Stimulated activated naive CD8-positive, alpha-beta T cell treated with anti-CD3 and anti-CD28 coated beads, Interleukin-15, Interleukin-2, amounts not matched to agents 100 ng/mL and 50 ng/mL, for 24 hours (primary cell): ENCODE data around the gene BCAN.
"Not testable (repeated sequence)": the region's sequence is repeated elsewhere in the genome, so short reads cannot be mapped to it uniquely, and the experiment has no call there.

Experiments used
- H3K27ac Mint-ChIP-seq: one replicate; pipeline ENCODE4 v1.8.0; 2021; ENCODE audit warnings: mild to moderate bottlenecking, mixed read lengths
- H3K27me3 Mint-ChIP-seq: one replicate; pipeline ENCODE4 v1.8.0; 2021; ENCODE audit warnings: mixed read lengths
- H3K36me3 Mint-ChIP-seq: one replicate; pipeline ENCODE4 v1.8.0; 2021; ENCODE audit warnings: low read depth, mixed read lengths
- H3K4me1 Mint-ChIP-seq: one replicate; pipeline ENCODE4 v1.8.0; 2021; ENCODE audit warnings: low read depth, mixed read lengths
- H3K4me3 Mint-ChIP-seq: one replicate; pipeline ENCODE4 v1.8.0; 2021; ENCODE audit warnings: mild to moderate bottlenecking, mixed read lengths
- H3K9me3 Mint-ChIP-seq: one replicate; pipeline ENCODE4 v1.8.0; 2021; ENCODE audit warnings: mixed read lengths

Gene BCAN

GRCh38 chr1:156607344-156607743 is 34.6 kb upstream of the BCAN start:
- not testable (repeated sequence) for H3K9me3 Mint-ChIP-seq, H3K4me3 Mint-ChIP-seq, H3K36me3 Mint-ChIP-seq, H3K27ac Mint-ChIP-seq, H3K27me3 Mint-ChIP-seq
- peaks cover 19% of the 10 kb centered on the region for H3K4me1 Mint-ChIP-seq

DNA sequence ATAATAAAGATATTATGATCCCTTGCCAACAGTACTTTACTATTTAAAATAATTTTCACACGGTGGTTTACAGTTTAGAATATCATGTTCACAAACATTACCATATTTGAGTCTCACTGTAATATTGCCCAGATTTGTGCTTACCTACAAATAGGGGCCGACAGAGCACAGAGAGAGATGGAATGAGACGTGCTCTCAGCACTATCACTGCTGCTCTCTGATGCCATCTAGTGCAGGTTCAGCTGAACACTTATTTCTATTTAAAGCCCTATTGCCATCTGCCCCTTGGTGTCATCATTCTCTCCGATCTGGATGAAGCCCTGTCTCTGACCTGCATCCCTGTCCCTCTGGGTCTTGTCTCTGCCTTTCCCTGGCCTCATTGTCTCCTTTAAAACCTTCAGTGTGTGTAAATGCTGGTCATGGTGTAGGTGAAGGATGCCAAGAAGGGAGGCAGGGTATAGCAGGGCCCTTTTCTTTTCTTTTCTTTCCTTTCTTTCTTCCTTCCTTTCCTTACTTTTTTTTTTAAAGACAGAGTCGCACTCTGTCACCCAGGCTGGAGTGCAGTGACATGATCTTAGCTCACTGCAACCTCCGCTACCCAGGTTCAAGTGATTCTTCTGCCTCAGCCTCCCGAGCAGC is 33.8 kb upstream of the BCAN start:
- Mint-ChIP-seq H3K27me3 (peaks cover 12% of the 10 kb centered on the region), H3K36me3 (no peaks in the 10 kb centered on the region), H3K27ac (no peak overlapping the region), H3K4me3 (no peak overlapping the region), H3K4me1 (peaks cover 12% of the 10 kb centered on the region), H3K9me3 (no peaks in the 10 kb centered on the region)

DNA sequence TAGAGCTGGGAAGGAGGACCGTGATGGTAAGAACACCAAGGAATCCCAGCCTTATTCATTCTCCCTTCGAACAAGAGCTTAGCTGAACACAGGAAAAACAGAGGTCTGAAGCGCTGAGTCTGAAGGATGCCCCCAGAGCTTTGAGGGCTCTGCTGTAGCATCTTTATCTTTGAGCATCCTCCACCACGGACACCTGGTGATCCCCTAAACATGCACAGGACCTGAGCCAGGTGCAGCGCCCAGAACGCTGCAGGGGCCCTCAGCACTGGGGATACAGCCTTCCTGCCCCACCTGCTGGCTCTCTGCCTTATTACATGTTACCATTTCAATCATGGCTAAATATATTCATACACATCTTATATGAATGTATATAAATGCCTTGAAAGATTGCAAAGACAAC is 32.9 kb upstream of the BCAN start:
- Mint-ChIP-seq H3K27ac (no peak overlapping the region), H3K9me3 (no peaks in the 10 kb centered on the region), H3K4me1 (peaks cover 12% of the 10 kb centered on the region), H3K36me3 (no peaks in the 10 kb centered on the region), H3K27me3 (peaks cover 15% of the 10 kb centered on the region), H3K4me3 (no peak overlapping the region)

GRCh38 chr1:156610072-156610471 is 31.8 kb upstream of the BCAN start:
- peaks cover 22% of the 10 kb centered on the region for H3K27me3 Mint-ChIP-seq
- H3K9me3 Mint-ChIP-seq, H3K4me3 Mint-ChIP-seq, H3K27ac Mint-ChIP-seq, H3K36me3 Mint-ChIP-seq: not testable (repeated sequence)
- peaks cover 12% of the 10 kb centered on the region for H3K4me1 Mint-ChIP-seq

DNA sequence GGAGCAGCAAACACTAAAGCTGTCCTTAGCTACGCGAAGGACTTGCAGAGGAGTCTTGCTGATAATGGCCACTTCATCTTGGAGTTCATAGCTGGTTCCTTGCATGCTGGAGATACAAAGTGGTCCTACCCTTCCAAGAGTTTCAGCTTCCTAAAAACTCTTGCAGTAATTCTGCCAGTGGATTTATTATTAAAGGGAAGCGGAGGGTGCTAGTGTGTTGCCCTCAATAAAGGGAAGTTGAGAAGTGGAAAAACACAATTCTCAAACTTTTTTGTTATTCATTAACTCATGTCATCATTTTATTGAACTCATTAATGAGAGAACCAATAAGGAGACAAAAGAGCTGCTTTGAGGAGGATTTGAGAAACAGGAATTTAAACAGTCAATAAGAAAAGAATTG is 29.3 kb upstream of the BCAN start:
- no peaks in the 10 kb centered on the region for H3K36me3 Mint-ChIP-seq
- H3K27ac Mint-ChIP-seq: no peak overlapping the region
- H3K9me3 Mint-ChIP-seq: no peaks in the 10 kb centered on the region
- H3K4me3 Mint-ChIP-seq: no peak overlapping the region
- H3K27me3 Mint-ChIP-seq: peaks cover 34% of the 10 kb centered on the region
- H3K4me1 Mint-ChIP-seq: peaks cover 7% of the 10 kb centered on the region

- Mint-ChIP-seq H3K27me3 (peaks cover 61% of the 10 kb centered on the region), H3K4me1 (peaks cover 3% of the 10 kb centered on the region), H3K4me3 (no peak overlapping the region), H3K27ac (no peak overlapping the region), H3K36me3 (no peaks in the 10 kb centered on the region), H3K9me3 (no peaks in the 10 kb centered on the region)
These were observed 26.0 kb upstream of the BCAN start for GRCh38 chr1:156615946-156616345.

- H3K4me1 Mint-ChIP-seq: peaks cover 3% of the 10 kb centered on the region
- H3K4me3 Mint-ChIP-seq: no peak overlapping the region
- no peaks in the 10 kb centered on the region for H3K36me3 Mint-ChIP-seq
- no peaks in the 10 kb centered on the region for H3K9me3 Mint-ChIP-seq
- H3K27me3 Mint-ChIP-seq: peaks cover 64% of the 10 kb centered on the region
- no peak overlapping the region for H3K27ac Mint-ChIP-seq
These were observed 25.5 kb upstream of the BCAN start for GRCh38 chr1:156616463-156616862.

- no peak within 1 kb of the TSS for H3K27ac Mint-ChIP-seq
These were observed 22.9 kb upstream of the BCAN start, which contains the start of gene HAPLN2 for GRCh38 chr1:156618853-156619581. Gene HAPLN2 (plus strand): TSS chr1:156619415. CDS start chr1:156623491, 4,076 bp downstream.

DNA sequence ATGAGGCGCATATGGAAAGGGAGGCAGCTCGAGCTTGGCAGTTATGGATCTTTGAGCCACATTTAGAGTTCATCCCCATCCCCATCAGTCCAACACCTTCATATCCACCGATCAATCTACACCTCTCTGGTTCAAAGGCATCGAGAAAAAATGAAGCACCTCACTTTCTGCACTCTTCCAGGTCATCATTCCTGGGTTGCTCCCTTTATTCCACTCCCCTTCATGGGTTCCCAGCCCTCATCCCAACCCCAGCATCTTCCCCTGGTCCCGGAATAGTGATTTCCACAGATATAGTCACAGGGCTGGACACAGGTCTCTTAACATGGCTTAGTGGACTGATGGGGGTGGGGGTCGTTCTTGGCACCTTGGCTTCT is 22.3 kb upstream of the BCAN start:
- H3K27ac Mint-ChIP-seq: no peak overlapping the region
- H3K27me3 Mint-ChIP-seq: peaks cover 69% of the 10 kb centered on the region

More at GRCh38 chr1:156618853-156619581, 22.9 kb upstream of the BCAN start, which contains the start of gene HAPLN2:
- no peaks in the 10 kb centered on the region for H3K36me3 Mint-ChIP-seq
- no peaks in the 10 kb centered on the region for H3K9me3 Mint-ChIP-seq
- H3K27me3 Mint-ChIP-seq: peaks cover 68% of the 10 kb centered on the region
- peaks cover 3% of the 10 kb centered on the region for H3K4me1 Mint-ChIP-seq
- no peak within 1 kb of the TSS for H3K4me3 Mint-ChIP-seq

GRCh38 chr1:156622581-156623297 is 19.2 kb upstream of the BCAN start:
- Mint-ChIP-seq H3K27ac (no peak overlapping the region), H3K4me3 (no peak overlapping the region), H3K9me3 (no peaks in the 10 kb centered on the region), H3K27me3 (peaks cover 67% of the 10 kb centered on the region), H3K4me1 (peaks cover 13% of the 10 kb centered on the region), H3K36me3 (no peaks in the 10 kb centered on the region)

More for the DNA sequence above, 22.3 kb upstream of the BCAN start:
- Mint-ChIP-seq H3K9me3 (no peaks in the 10 kb centered on the region), H3K4me3 (no peak overlapping the region), H3K4me1 (peaks cover 6% of the 10 kb centered on the region), H3K36me3 (no peaks in the 10 kb centered on the region)

DNA sequence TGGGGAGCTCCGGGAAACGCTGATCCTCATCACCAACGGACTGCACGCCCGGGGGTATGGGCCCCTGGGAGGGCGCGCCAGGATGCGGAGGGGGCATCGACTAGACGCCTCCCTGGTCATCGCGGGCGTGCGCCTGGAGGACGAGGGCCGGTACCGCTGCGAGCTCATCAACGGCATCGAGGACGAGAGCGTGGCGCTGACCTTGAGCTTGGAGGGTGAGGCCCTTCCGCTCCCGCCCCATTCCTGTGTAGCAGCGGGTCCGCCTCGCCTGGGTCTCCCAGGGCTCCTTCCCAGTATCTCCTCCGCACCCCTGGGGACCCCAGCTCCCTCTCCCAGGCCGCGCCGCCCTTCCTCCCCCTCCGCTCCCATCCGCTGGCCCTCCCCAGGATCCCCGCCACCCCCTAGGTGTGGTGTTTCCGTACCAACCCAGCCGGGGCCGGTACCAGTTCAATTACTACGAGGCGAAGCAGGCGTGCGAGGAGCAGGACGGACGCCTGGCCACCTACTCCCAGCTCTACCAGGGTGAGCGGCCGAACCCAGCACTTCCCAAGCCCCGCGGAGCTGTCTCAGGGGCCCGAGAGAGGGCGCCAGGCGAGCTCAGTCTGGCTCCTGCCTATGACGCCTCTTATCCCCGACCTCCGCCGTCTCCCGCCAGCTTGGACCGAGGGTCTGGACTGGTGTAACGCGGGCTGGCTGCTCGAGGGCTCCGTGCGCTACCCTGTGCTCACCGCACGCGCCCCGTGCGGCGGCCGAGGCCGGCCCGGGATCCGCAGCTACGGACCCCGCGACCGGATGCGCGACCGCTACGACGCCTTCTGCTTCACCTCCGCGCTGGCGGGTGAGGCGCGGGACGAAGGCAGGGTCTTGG is 17.7 kb upstream of the BCAN start:
- Mint-ChIP-seq H3K4me1 (peaks cover 10% of the 10 kb centered on the region), H3K36me3 (no peaks in the 10 kb centered on the region), H3K27me3 (peaks cover 67% of the 10 kb centered on the region), H3K9me3 (no peaks in the 10 kb centered on the region), H3K4me3 (peak overlapping the region; percentile 23), H3K27ac (no peak overlapping the region)

GRCh38 chr1:156624814-156625435 is 17.0 kb upstream of the BCAN start:
- Mint-ChIP-seq H3K9me3 (no peaks in the 10 kb centered on the region), H3K36me3 (no peaks in the 10 kb centered on the region), H3K27me3 (peaks cover 67% of the 10 kb centered on the region), H3K27ac (no peak overlapping the region), H3K4me1 (peaks cover 10% of the 10 kb centered on the region), H3K4me3 (peak overlapping the region; percentile 23)

DNA sequence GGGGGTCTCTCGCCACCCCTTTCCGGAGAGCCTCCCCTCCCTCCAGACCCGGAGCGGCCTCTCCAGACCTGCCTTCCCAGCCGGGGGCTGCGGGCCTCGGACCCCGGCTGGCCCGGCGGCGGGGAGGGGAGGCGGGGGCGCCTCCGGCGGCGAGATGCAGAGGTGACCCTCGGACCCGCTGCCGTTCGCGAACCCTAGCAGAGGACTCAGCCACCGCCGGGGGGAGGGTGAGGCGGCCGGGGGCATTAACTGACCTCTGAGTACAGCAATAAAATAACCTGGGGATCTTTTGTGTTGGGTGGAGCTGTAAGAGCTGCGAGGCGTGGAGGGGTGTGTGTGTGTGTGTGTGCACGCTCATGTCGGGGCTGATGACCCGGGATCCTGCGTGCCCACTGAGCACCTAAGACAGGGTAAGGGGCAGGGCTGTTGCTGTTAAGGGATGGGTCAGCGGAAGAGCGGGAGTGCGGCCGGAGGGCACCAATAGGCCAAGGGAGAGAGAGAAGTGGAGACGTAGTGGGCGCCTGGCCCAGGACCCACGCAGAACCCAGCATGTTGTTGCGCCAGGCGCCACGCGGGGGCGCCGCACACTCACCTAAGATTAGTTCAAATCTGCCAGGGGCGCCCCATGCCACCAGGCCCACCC is 16.4 kb upstream of the BCAN start:
- no peaks in the 10 kb centered on the region for H3K9me3 Mint-ChIP-seq
- H3K4me1 Mint-ChIP-seq: peaks cover 10% of the 10 kb centered on the region
- no peaks in the 10 kb centered on the region for H3K36me3 Mint-ChIP-seq
- H3K4me3 Mint-ChIP-seq: peak overlapping the region; percentile 63
- peaks cover 65% of the 10 kb centered on the region for H3K27me3 Mint-ChIP-seq
- no peak overlapping the region for H3K27ac Mint-ChIP-seq

DNA sequence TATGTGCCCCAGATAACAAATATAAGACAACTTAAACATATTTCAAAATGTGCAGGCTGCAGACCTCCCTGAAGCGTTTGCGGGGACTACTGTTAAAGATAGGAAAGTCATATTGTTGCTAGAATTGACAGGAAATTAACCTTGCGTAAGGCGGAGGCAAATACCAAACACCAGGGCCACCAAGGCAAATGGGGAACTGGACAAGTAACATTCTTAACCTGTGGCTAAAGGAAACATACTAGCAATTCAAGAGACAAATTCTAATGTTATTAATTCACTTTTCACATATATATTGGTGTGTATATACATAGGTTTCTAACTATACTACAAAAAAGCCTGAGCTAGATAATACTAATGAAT is 15.9 kb upstream of the BCAN start:
- H3K4me3 Mint-ChIP-seq: peak overlapping the region; percentile 63
- peaks cover 65% of the 10 kb centered on the region for H3K27me3 Mint-ChIP-seq
- no peaks in the 10 kb centered on the region for H3K9me3 Mint-ChIP-seq
- H3K36me3 Mint-ChIP-seq: no peaks in the 10 kb centered on the region
- no peak overlapping the region for H3K27ac Mint-ChIP-seq
- H3K4me1 Mint-ChIP-seq: peaks cover 10% of the 10 kb centered on the region
